HUES48 (cell line): ENCODE results near the gene NMS.

Experiments used
- H3K27ac ChIP-seq: one replicate; pipeline ENCODE4 v1.7.0; 2013; ENCODE audit warnings: low read depth, low read length, inconsistent platforms
- H3K27me3 ChIP-seq: 2 replicates; pipeline ENCODE4 v1.6.1; 2013; ENCODE audit warnings: mild to moderate bottlenecking, low read length; ENCODE audit not compliant: control insufficient read depth, insufficient read depth
- H3K36me3 ChIP-seq: 2 replicates; pipeline ENCODE4 v1.6.1; 2013; ENCODE audit warnings: low read length; ENCODE audit not compliant: control insufficient read depth, insufficient read depth
- H3K4me1 ChIP-seq: 2 replicates; pipeline ENCODE4 v1.6.1; 2013; ENCODE audit warnings: mild to moderate bottlenecking, low read length; ENCODE audit not compliant: control insufficient read depth, insufficient read depth
- H3K4me3 ChIP-seq: 2 replicates; pipeline ENCODE4 v1.5.1; 2013; ENCODE audit warnings: mild to moderate bottlenecking, low read depth, low read length
- H3K9ac ChIP-seq: 2 replicates; pipeline ENCODE4 v1.6.1; 2013; ENCODE audit warnings: mild to moderate bottlenecking, low read depth, low read length, moderate library complexity
- H3K9me3 ChIP-seq: 2 replicates; pipeline ENCODE4 v1.6.1; 2013; ENCODE audit warnings: low read length; ENCODE audit not compliant: control insufficient read depth, insufficient read depth

Gene NMS

DNA sequence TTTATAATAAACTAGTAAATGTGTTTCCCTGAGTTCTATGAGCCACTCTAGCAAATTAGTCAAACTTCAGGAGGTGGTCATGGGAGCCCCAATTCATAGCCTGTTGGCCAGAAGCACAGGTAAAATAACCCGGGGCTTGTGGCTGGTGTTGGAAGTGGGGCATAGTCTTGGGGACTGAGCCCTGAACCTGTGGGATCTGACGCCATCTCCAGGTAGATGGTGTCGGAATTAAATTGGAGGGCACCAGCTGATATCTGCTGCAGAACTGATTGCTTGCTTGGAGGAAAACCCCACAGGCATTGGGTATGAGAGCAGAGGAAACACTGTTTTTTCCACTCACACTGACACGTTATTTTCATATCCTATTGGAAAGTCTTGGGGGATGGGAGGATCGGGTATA is 14.1 kb downstream of the NMS start:
- Histone ChIP-seq H3K4me3 (no peak overlapping the region), H3K27ac (no peak overlapping the region), H3K4me1 (no peaks in the 10 kb centered on the region), H3K36me3 (no peaks in the 10 kb centered on the region), H3K9me3 (no peaks in the 10 kb centered on the region), H3K27me3 (no peaks in the 10 kb centered on the region), H3K9ac (no peak overlapping the region)

DNA sequence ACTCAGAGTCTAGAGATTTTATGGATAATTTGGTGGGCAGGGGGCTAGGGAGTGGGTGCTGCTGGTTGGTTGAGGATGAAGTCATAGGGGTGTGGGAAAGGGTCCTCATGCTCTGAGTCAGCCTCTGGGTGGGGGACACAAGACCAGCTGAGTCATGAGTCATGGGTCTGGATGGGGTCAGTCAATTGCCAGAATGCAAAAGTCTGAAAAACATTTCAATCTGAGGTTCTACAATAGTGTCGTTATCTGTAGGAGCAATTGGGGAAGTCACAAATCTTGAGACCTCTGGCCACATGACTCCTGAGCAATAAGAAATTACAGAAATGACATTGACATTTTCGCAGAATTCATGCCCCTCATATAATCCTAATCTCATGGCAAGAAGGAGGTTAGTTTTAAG is 15.1 kb downstream of the NMS start:
- H3K27ac ChIP-seq = no peak overlapping the region
- H3K4me1 ChIP-seq = no peaks in the 10 kb centered on the region
- no peaks in the 10 kb centered on the region for H3K27me3 ChIP-seq
- no peak overlapping the region for H3K4me3 ChIP-seq
- H3K36me3 ChIP-seq = no peaks in the 10 kb centered on the region
- no peaks in the 10 kb centered on the region for H3K9me3 ChIP-seq
- H3K9ac ChIP-seq = no peak overlapping the region

DNA sequence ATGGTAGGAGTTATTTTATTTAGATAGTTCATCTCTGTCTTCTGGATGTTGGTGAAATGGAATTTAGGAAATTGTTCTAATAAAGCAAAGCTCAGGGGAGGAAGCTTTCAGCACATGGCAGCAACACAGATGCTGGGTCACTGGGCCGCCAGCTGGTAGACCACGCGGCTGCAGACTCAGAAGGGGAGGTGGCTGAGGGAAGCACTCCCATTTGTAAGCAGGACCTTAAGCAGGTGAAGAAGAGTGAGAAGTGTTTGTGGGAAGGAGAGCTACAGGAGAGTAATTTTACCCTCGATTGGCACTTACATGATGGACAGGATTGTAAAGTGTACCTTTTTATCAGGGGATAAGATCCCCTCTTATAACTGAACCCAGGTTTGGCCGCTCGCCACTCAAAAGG is 24.4 kb downstream of the NMS start:
- H3K36me3 ChIP-seq = no peaks in the 10 kb centered on the region
- no peak overlapping the region for H3K4me3 ChIP-seq
- H3K27me3 ChIP-seq = no peaks in the 10 kb centered on the region
- no peak overlapping the region for H3K9ac ChIP-seq
- H3K27ac ChIP-seq = no peak overlapping the region
- H3K4me1 ChIP-seq = no peaks in the 10 kb centered on the region
- 0 out of 2 replicates have a peak, but pooled peaks cover 3% of the 10 kb centered on the region for H3K9me3 ChIP-seq

DNA sequence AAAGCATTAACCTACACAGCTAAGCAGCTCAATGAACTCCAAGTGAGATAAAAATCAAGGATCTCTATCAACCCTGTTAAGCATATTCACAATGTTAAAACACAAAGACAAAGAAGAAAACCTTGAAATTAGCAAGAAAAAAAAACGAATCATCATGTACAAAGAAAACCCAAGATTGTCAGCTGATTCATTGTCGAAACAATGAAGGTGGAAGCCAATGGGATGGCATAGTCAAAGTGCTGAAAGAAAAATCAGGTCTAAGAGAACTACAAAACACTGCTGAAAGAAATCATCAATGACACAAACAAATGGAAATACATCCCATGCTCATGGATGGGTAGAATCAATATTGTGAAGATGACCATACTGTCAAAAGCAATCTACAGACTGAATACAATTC is 32.5 kb downstream of the NMS start:
- no peaks in the 10 kb centered on the region for H3K27me3 ChIP-seq
- H3K36me3 ChIP-seq = no peaks in the 10 kb centered on the region
- no peak overlapping the region for H3K27ac ChIP-seq
- H3K4me1 ChIP-seq = peaks cover 5% of the 10 kb centered on the region; the same call in 1 of the 2 replicates
- no peak overlapping the region for H3K4me3 ChIP-seq
- H3K9ac ChIP-seq = no peak overlapping the region
- H3K9me3 ChIP-seq = peaks cover 12% of the 10 kb centered on the region

DNA sequence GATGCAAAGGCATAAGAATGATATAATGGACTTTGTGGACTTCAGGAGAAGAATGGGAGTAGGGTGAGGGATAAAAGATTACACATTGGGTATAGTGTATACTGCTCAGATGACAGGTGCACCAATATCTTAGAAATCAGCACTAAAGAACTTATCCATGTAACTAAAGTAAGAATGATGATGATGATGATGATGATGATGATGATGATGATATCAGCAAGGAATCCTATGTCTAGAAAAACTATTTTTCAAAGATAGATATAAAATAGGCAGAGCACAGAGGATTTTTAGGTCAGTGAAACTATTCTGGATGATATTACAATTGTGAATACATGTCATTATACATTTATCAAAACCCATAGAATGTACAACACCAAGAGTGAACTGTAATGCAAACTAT is 34.3 kb downstream of the NMS start:
- Histone ChIP-seq H3K4me1 (peaks cover 5% of the 10 kb centered on the region; the same call in 1 of the 2 replicates), H3K27me3 (no peaks in the 10 kb centered on the region), H3K9ac (no peak overlapping the region), H3K9me3 (peaks cover 8% of the 10 kb centered on the region), H3K36me3 (no peaks in the 10 kb centered on the region), H3K27ac (no peak overlapping the region), H3K4me3 (no peak overlapping the region)

DNA sequence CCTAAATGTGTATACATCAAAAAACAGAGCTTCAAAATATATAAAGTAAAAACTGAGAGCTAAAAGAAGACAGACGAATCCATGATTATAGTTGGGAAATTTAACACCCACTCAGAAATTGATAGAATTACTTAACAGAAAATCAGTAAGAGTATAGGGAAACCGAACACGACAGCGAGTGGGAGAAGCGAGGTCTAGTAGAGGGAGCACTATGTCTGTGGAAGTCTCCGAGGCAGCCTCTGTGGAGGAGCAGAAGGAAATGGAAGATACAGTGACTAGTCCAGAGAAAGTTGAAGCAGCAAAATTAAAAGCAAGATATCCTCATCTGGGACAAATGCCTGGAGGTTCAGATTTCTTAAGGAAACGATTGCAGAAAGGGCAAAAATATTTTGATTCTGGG is 38.8 kb downstream of the NMS start:
- no peak overlapping the region for H3K27ac ChIP-seq
- no peak overlapping the region for H3K4me3 ChIP-seq
- no peaks in the 10 kb centered on the region for H3K9me3 ChIP-seq
- H3K27me3 ChIP-seq = no peaks in the 10 kb centered on the region
- no peaks in the 10 kb centered on the region for H3K36me3 ChIP-seq
- H3K9ac ChIP-seq = no peak overlapping the region
- no peaks in the 10 kb centered on the region for H3K4me1 ChIP-seq

DNA sequence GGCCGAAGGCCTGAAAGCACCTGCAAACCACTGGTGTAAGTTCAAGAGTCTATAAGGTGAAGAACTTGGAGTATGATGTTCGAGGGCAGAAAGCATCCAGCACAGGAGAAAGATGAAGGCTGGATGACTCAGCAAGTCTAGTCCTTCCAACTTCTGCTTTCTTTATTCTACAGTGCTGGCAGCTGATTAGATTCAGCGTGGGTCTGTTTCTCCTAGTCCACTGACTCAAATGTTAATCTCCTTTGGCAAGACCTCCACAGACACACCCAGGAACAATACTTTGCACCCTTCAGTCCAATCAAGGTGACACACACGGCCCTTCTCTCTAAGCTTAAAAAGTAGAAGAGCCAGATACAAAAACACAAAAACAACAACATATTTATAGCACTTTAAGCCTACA is 43.4 kb downstream of the NMS start:
- no peaks in the 10 kb centered on the region for H3K36me3 ChIP-seq
- H3K27me3 ChIP-seq = no peaks in the 10 kb centered on the region
- no peak overlapping the region for H3K9ac ChIP-seq
- no peaks in the 10 kb centered on the region for H3K4me1 ChIP-seq
- H3K4me3 ChIP-seq = no peak overlapping the region
- no peaks in the 10 kb centered on the region for H3K9me3 ChIP-seq
- H3K27ac ChIP-seq = no peak overlapping the region

DNA sequence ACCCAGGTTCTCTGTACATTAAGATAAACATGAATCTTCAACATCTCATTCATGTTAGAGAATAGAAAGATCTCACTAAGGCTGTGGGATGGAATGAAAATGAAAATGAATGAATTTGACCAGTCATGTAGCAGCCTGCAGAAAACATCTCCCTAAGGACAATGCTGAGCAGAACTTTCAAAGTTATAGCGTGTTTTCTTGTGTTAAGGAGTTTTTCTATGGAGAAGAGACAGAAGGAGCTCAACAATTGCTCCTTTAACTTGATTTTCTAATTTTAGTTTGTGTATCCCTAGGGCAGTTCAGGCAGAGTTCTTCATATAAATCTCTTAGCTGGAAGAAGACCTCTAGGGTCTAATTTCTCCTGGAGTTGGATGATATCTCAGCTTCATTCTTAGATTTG is 47.3 kb downstream of the NMS start:
- Histone ChIP-seq H3K4me3 (no peak overlapping the region), H3K27me3 (no peaks in the 10 kb centered on the region), H3K9ac (no peak overlapping the region), H3K9me3 (no peaks in the 10 kb centered on the region), H3K27ac (no peak overlapping the region), H3K36me3 (no peaks in the 10 kb centered on the region), H3K4me1 (no peaks in the 10 kb centered on the region)

DNA sequence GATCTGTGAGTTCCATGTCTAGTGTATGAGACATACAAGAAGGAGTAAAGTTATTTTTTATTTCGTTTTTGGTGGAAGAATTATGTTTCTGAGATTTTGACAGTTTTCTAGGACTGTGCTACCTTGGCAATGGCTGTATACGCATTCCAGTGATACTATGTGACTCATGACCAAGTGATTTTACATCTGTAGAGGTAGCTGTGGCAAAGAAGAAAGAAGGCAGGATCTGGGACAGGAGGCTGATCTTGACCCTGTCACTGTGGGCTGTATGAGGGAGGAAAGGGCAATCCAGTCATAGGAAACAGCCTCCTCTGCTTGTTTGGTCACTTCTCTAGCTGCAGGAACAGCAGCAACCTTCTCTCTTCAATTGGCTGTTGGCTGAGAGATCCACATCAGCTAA is 48.5 kb downstream of the NMS start:
- Histone ChIP-seq H3K27me3 (no peaks in the 10 kb centered on the region), H3K9ac (no peak overlapping the region), H3K4me3 (no peak overlapping the region), H3K36me3 (no peaks in the 10 kb centered on the region), H3K9me3 (no peaks in the 10 kb centered on the region), H3K27ac (no peak overlapping the region), H3K4me1 (no peaks in the 10 kb centered on the region)

DNA sequence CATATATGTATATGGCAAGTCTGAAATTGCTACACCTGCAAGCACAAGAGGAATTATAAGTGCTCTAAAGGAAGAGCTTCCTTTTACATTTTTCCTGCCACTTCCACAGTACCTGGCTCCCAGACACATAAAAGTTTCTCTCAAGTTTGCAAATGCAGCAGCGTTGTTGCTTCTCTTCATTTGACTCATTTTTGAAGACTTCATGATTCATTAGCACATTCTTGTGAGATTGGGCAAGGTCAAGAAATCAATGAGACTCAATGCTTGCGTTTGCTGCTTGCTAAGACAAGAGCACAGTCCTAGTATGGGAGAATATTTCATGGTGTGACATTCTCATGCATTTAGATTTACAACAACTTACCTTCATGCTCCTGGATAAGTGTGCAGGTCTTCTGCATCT is 49.9 kb downstream of the NMS start:
- Histone ChIP-seq H3K27me3 (no peaks in the 10 kb centered on the region), H3K4me3 (no peak overlapping the region), H3K27ac (no peak overlapping the region), H3K9ac (no peak overlapping the region), H3K4me1 (no peaks in the 10 kb centered on the region), H3K9me3 (no peaks in the 10 kb centered on the region), H3K36me3 (no peaks in the 10 kb centered on the region)

DNA sequence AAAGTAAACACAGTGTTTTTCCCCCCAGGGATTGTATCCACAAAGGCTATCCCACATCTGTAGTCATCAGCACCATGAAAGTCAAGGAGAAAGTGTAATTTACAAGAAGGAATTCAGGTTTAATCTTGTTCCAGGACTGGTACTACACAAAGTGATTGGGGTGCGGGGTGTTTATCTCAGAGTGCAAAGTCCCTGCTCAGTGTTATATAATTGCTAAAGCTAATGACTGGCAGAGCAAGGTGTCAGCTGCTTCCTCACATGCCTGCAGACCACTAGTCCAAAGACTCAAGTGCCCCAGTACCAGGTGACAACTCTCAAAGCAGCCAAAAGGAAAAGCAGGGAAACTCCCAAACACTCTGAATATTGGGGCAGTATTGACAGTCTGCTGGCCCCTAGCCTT is 52.1 kb downstream of the NMS start:
- Histone ChIP-seq H3K9ac (no peak overlapping the region), H3K9me3 (no peaks in the 10 kb centered on the region), H3K27ac (no peak overlapping the region), H3K27me3 (no peaks in the 10 kb centered on the region), H3K4me1 (no peaks in the 10 kb centered on the region), H3K36me3 (no peaks in the 10 kb centered on the region), H3K4me3 (no peak overlapping the region)

DNA sequence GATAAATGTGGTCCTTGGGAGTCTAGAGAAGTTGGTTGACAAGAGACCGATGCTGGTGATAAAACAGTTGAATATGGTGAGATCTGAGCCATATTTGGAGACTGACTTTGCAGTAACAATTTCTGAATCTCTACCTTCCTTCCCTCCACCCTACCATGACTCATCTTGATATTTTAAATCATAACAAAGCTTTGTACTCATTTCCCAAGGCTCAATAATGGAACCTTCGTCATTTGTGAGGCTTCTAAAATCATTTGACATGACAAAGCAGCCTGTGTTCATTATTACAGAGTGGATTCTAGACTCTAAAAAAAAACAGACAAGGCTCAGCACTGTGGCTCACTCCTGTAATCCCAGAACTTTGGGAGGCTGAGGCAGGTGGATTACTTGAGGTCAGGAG is 54.0 kb downstream of the NMS start:
- H3K9me3 ChIP-seq = no peaks in the 10 kb centered on the region
- H3K36me3 ChIP-seq = no peaks in the 10 kb centered on the region
- H3K27ac ChIP-seq = no peak overlapping the region
- H3K4me1 ChIP-seq = no peaks in the 10 kb centered on the region
- H3K27me3 ChIP-seq = no peaks in the 10 kb centered on the region
- no peak overlapping the region for H3K4me3 ChIP-seq
- H3K9ac ChIP-seq = no peak overlapping the region
